Activated CD8-positive, alpha-beta memory T cell treated with anti-CD3 and anti-CD28 coated beads for 24 hours (primary cell): ENCODE results near the gene STOX1.
"Not testable (repeated sequence)": the region's sequence is repeated elsewhere in the genome, so short reads cannot be mapped to it uniquely, and the experiment has no call there.

Experiments used
- DNase-seq: peaks from one replicate; pipeline ENCODE4 v3.0.0-alpha.2; 2020

The STOX1 gene

GRCh38 chr10:68829521-68829920 lies 2.2 kb downstream of the STOX1 start:
- DNase-seq = no peak

GRCh38 chr10:68829952-68830351 lies 2.6 kb downstream of the STOX1 start:
- DNase-seq = no peak

- no peak for DNase-seq
These were observed 4.7 kb downstream of the STOX1 start for GRCh38 chr10:68831961-68832455.

- DNase-seq = no peak
These were observed 5.3 kb downstream of the STOX1 start for GRCh38 chr10:68832601-68833000.

- no peak for DNase-seq
These were observed 10.4 kb downstream of the STOX1 start for GRCh38 chr10:68837626-68838322.

- not testable (repeated sequence) for DNase-seq
These were observed 13.3 kb downstream of the STOX1 start for GRCh38 chr10:68840650-68841049.

GRCh38 chr10:68848281-68848680 lies 20.9 kb downstream of the STOX1 start:
- no peak for DNase-seq

GRCh38 chr10:68848806-68849205 lies 21.5 kb downstream of the STOX1 start:
- DNase-seq = no peak

- DNase-seq = no peak
These were observed 29.0 kb downstream of the STOX1 start for GRCh38 chr10:68856352-68856751.

GRCh38 chr10:68857005-68857404 lies 29.7 kb downstream of the STOX1 start:
- no peak for DNase-seq

- no peak for DNase-seq
These were observed 33.9 kb downstream of the STOX1 start for GRCh38 chr10:68861253-68861652.

GRCh38 chr10:68864611-68865010 lies 37.3 kb downstream of the STOX1 start:
- DNase-seq = no peak

- DNase-seq = not testable (repeated sequence)
These were observed 40.8 kb downstream of the STOX1 start for GRCh38 chr10:68868173-68868572.

- DNase-seq = no peak
These were observed 42.3 kb downstream of the STOX1 start for GRCh38 chr10:68869623-68870022.

- no peak for DNase-seq
These were observed 42.7 kb downstream of the STOX1 start for GRCh38 chr10:68870061-68870460.

GRCh38 chr10:68870545-68871104 lies 43.3 kb downstream of the STOX1 start:
- DNase-seq = no peak

- no peak for DNase-seq
These were observed 43.9 kb downstream of the STOX1 start for GRCh38 chr10:68871105-68871711.

GRCh38 chr10:68871731-68872342 lies 44.5 kb downstream of the STOX1 start:
- no peak for DNase-seq

GRCh38 chr10:68876246-68877138 lies 49.2 kb downstream of the STOX1 start:
- DNase-seq = no peak

- DNase-seq = no peak
These were observed 50.3 kb downstream of the STOX1 start for GRCh38 chr10:68877482-68878110.

GRCh38 chr10:68878496-68878895 lies 51.2 kb downstream of the STOX1 start:
- no peak for DNase-seq

GRCh38 chr10:68879628-68880027 lies 52.3 kb downstream of the STOX1 start:
- DNase-seq = no peak
